ENCODE results near the gene SCMH1.

DNA sequence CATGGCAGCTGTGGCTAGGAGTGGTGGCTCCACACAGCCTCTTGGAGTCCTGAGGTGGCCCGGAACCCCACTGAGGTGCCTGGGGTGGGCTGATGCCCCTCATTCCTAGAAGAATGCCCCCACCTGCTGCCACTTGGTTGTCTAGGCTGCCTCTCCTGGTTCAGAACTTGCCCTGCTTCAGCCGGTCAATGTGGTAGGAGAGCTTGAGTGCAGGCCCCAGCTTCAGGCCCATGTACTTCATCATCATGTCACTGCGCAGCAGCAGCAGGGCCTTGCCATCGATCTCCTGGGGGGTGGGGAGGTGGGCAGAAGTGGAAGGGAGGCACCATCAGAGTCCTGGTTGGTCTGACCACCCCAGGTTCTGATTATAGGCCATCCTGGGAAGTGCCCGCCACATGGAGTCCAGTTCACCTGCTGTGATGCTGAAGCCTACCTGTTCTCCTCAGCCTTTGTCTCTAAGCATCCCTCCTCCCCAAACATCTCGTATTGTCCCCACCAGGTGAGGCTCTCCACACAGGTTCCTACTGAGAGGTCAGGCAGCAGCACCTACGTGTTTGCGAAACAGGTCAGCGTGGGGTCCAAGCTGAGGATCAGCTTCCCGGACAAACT is 214.0 kb downstream of the SCMH1 start:
- TF ChIP-seq, protein P1, sequence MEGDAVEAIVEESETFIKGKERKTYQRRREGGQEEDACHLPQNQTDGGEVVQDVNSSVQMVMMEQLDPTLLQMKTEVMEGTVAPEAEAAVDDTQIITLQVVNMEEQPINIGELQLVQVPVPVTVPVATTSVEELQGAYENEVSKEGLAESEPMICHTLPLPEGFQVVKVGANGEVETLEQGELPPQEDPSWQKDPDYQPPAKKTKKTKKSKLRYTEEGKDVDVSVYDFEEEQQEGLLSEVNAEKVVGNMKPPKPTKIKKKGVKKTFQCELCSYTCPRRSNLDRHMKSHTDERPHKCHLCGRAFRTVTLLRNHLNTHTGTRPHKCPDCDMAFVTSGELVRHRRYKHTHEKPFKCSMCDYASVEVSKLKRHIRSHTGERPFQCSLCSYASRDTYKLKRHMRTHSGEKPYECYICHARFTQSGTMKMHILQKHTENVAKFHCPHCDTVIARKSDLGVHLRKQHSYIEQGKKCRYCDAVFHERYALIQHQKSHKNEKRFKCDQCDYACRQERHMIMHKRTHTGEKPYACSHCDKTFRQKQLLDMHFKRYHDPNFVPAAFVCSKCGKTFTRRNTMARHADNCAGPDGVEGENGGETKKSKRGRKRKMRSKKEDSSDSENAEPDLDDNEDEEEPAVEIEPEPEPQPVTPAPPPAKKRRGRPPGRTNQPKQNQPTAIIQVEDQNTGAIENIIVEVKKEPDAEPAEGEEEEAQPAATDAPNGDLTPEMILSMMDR (IDR thresholded peaks at IDR 0.05): no peak
- TF ChIP-seq POLR2AphosphoS5 (IDR thresholded peaks at IDR 0.05) (no peak), POLR2A (IDR thresholded peaks at IDR 0.05) (no peak)

Data from breast epithelium (tissue), 3 donors.